GM23338 (cell line): ENCODE results near the gene ZNF780B. TPM values are rescaled to one million over a fixed set of nuclear protein-coding genes. Genes with fewer than 3 reads are reported as not detected.

Experiments used
- ATAC-seq: fragments of 200-7000 bp; cut with Tn5 transposase; 3 replicates; pipeline ENCODE4 v1.9.1; 2020
- DNase-seq: peaks from one replicate; pipeline ENCODE4 v3.0.0-alpha.2; 2015; ENCODE audit warnings: low spot score
- H2AFZ ChIP-seq: fragments of 200-600 bp; sonication (generic); 2 replicates; pipeline ENCODE4 v1.8.0; 2016; ENCODE audit warnings: antibody characterized with exemption, mild to moderate bottlenecking, moderate library complexity
- H3F3A ChIP-seq: fragments of 200-600 bp; sonication (generic); replicated peaks from 2 replicates; pipeline ENCODE4 v1.8.0; 2017; ENCODE audit warnings: antibody characterized with exemption, mixed run types, low read depth
- H3K27ac ChIP-seq: fragments of 200-600 bp; sonication (generic); 2 replicates; pipeline ENCODE4 v1.6.1; 2016; ENCODE audit warnings: low read depth
- H3K27me3 ChIP-seq: fragments of 200-600 bp; sonication (generic); 2 replicates; pipeline ENCODE4 v1.8.0; 2016; ENCODE audit warnings: mild to moderate bottlenecking, mixed run types, moderate library complexity; ENCODE audit not compliant: insufficient read depth
- H3K36me3 ChIP-seq: fragments of 200-600 bp; sonication (generic); 2 replicates; pipeline ENCODE4 v1.8.0; 2016; ENCODE audit warnings: mild to moderate bottlenecking; ENCODE audit not compliant: insufficient read depth
- H3K4me1 ChIP-seq: fragments of 200-600 bp; sonication (generic); 2 replicates; pipeline ENCODE4 v1.8.0; 2016; ENCODE audit warnings: mild to moderate bottlenecking, moderate library complexity; ENCODE audit not compliant: insufficient read depth
- H3K4me2 ChIP-seq: fragments of 200-600 bp; sonication (generic); 2 replicates; pipeline ENCODE4 v1.7.1; 2017; ENCODE audit warnings: mixed run types
- H3K4me3 ChIP-seq: fragments of 200-600 bp; sonication (generic); 2 replicates; pipeline ENCODE4 v1.6.1; 2016; ENCODE audit warnings: mixed run types
- H3K79me2 ChIP-seq: fragments of 200-600 bp; sonication (generic); replicated peaks from 2 replicates; pipeline ENCODE4 v1.8.0; 2017; ENCODE audit warnings: mild to moderate bottlenecking; ENCODE audit not compliant: insufficient read depth
- H3K9me2 ChIP-seq: fragments of 200-600 bp; sonication (generic); 2 replicates; pipeline ENCODE4 v1.8.0; 2017; ENCODE audit not compliant: insufficient read depth
- H4K20me1 ChIP-seq: fragments of 200-600 bp; sonication (generic); replicated peaks from 2 replicates; pipeline ENCODE4 v1.8.0; 2017; ENCODE audit warnings: mild to moderate bottlenecking; ENCODE audit not compliant: insufficient read depth
- H3K27ac Mint-ChIP-seq: 2 replicates; pipeline ENCODE4 v1.8.0; 2020; ENCODE audit warnings: inconsistent platforms, mild to moderate bottlenecking, moderate library complexity, mixed read lengths
- H3K27me3 Mint-ChIP-seq: 3 replicates; pipeline ENCODE4 v1.8.0; 2022; ENCODE audit warnings: low read depth, mild to moderate bottlenecking, moderate library complexity, mixed read lengths, inconsistent platforms; ENCODE audit not compliant: insufficient read depth, poor library complexity
- H3K36me3 Mint-ChIP-seq: 3 replicates; pipeline ENCODE4 v1.8.0; 2021; ENCODE audit warnings: low read depth, mild to moderate bottlenecking, inconsistent platforms, moderate library complexity, mixed read lengths
- H3K4me1 Mint-ChIP-seq: 3 replicates; pipeline ENCODE4 v1.8.0; 2020; ENCODE audit warnings: mild to moderate bottlenecking, inconsistent platforms, mixed read lengths
- H3K4me3 Mint-ChIP-seq: 3 replicates; pipeline ENCODE4 v1.8.0; 2021; ENCODE audit warnings: moderate library complexity, mild to moderate bottlenecking, inconsistent platforms, mixed read lengths
- H3K9me3 Mint-ChIP-seq: 3 replicates; pipeline ENCODE4 v1.8.0; 2020; ENCODE audit warnings: moderate library complexity, mild to moderate bottlenecking, inconsistent platforms, mixed read lengths
- CREB1 ChIP-seq: fragments of 250-450 bp; sonication (Bioruptor Pico); IDR thresholded peaks from 2 replicates; pipeline ENCODE4 v1.5.0; 2020; ENCODE audit warnings: low read depth, mild to moderate bottlenecking, moderate library complexity
- CTCF ChIP-seq, 2 experiments: fragments of 200-600 bp in 1 of 2; sonication (generic) in 1 of 2; conservative IDR thresholded peaks; 2 replicates each; pipeline versions ENCODE4 v1.5.1 to v1.6.1; 2016 to 2017; ENCODE audit warnings: antibody characterized with exemption in 2 of 2, low read depth in 2 of 2, mild to moderate bottlenecking in 2 of 2, moderate library complexity in 1 of 2
- EZH2 ChIP-seq: fragments of 200-600 bp; sonication (generic); IDR thresholded peaks from one replicate; pipeline ENCODE4 v1.8.0; 2017; ENCODE audit warnings: antibody characterized with exemption, mild to moderate bottlenecking, low read depth; ENCODE audit not compliant: unreplicated experiment
- EZH2phosphoT487 ChIP-seq: fragments of 200-600 bp; sonication (generic); IDR thresholded peaks from one replicate; pipeline ENCODE4 v1.8.1; 2018; ENCODE audit warnings: antibody characterized with exemption; ENCODE audit not compliant: unreplicated experiment
- JUNB ChIP-seq: IDR thresholded peaks from one replicate; pipeline ENCODE4 v1.6.1; 2016; ENCODE audit warnings: antibody characterized with exemption; ENCODE audit not compliant: unreplicated experiment
- POLR2AphosphoS5 ChIP-seq: IDR thresholded peaks from 2 replicates; pipeline ENCODE4 v1.6.1; 2016; ENCODE audit warnings: antibody characterized with exemption, low read depth
- STAT1 ChIP-seq: IDR thresholded peaks from one replicate; pipeline ENCODE4 v1.6.1; 2016; ENCODE audit warnings: antibody characterized with exemption; ENCODE audit not compliant: unreplicated experiment
- ZNF114 ChIP-seq: fragments of 250-450 bp; sonication (Bioruptor Pico); IDR thresholded peaks from 2 replicates; pipeline ENCODE4 v1.5.0; 2020; ENCODE audit warnings: mild to moderate bottlenecking, moderate library complexity
- ZNF331 ChIP-seq: fragments of 250-450 bp; sonication (Bioruptor Pico); IDR thresholded peaks from 2 replicates; pipeline ENCODE4 v1.5.0; 2020; ENCODE audit warnings: low read depth, mild to moderate bottlenecking, moderate library complexity
- polyA plus RNA-seq: library from polyadenylated mRNA; unstranded; fragments of >200 nt; fragmentation: Nextera tagmentation; extraction: Ambion mirVana; gene quantifications from 2 replicates; pipeline ENCODE4 v1.2.1, GENCODE V29; 2016
- total RNA-seq: library from RNA; depleted of rRNA; stranded (reverse); fragments of >200 nt; shearing (Covaris generic); gene quantifications from 2 replicates; pipeline ENCODE4 v1.2.3, GENCODE V29; 2014

ZNF780B gene
- total and polyA plus RNA-seq, 2 experiments from 2014 or later = 4.9 to 11.0 TPM

GRCh38 chr19:40104754-40105153, 48.7 kb upstream of the ZNF780B start (continued):
- TF ChIP-seq JUNB (no peak), CTCF (conservative IDR thresholded peaks at IDR 0.05; ENCODE audit: low read depth in 2 of 2) (no peak), POLR2AphosphoS5 (no peak), CREB1 (no peak), STAT1 (no peak)

GRCh38 chr19:40103600-40103999, 47.6 kb upstream of the ZNF780B start:
- Histone ChIP-seq H3K4me3 (no peak overlapping the region), H3K4me2 (no peak overlapping the region), H3K79me2 (no peaks in the 10 kb centered on the region), H3F3A (no peaks in the 10 kb centered on the region), H2AFZ (no peak overlapping the region), H3K36me3 (no peaks in the 10 kb centered on the region), H3K27me3 (no peaks in the 10 kb centered on the region), H4K20me1 (no peaks in the 10 kb centered on the region), H3K4me1 (no peaks in the 10 kb centered on the region), H3K27ac (no peak overlapping the region), H3K9me2 (peaks cover 2% of the 10 kb centered on the region)
- Mint-ChIP-seq H3K36me3 (no peaks in the 10 kb centered on the region), H3K4me3 (no peak overlapping the region), H3K4me1 (no peaks in the 10 kb centered on the region), H3K27me3 (no peaks in the 10 kb centered on the region), H3K27ac (no peak overlapping the region), H3K9me3 (peaks cover 12% of the 10 kb centered on the region)
- ATAC-seq = no peak
- DNase-seq = no peak
- TF ChIP-seq ZNF114 (CRISPR knock-in tag) (no peak), EZH2 (no peak), EZH2phosphoT487 (no peak), STAT1 (no peak)

- no peak overlapping the region for H3K4me3 ChIP-seq
- H3K79me2 ChIP-seq = no peaks in the 10 kb centered on the region
- peaks cover 12% of the 10 kb centered on the region for H3K9me3 Mint-ChIP-seq
- no peak overlapping the region for H3K4me2 ChIP-seq
- DNase-seq = no peak
- ATAC-seq = no peak
- H3K27me3 ChIP-seq = no peaks in the 10 kb centered on the region
- H3K4me3 Mint-ChIP-seq = no peak overlapping the region
- H3K27me3 Mint-ChIP-seq = no peaks in the 10 kb centered on the region
- H3K4me1 ChIP-seq = no peaks in the 10 kb centered on the region
- no peaks in the 10 kb centered on the region for H4K20me1 ChIP-seq
- H2AFZ ChIP-seq = no peak overlapping the region
- no peaks in the 10 kb centered on the region for H3F3A ChIP-seq
- H3K27ac Mint-ChIP-seq = no peak overlapping the region
- no peaks in the 10 kb centered on the region for H3K36me3 Mint-ChIP-seq
- TF ChIP-seq EZH2phosphoT487 (no peak), ZNF331 (CRISPR knock-in tag) (no peak)
- no peaks in the 10 kb centered on the region for H3K4me1 Mint-ChIP-seq
- H3K36me3 ChIP-seq = no peaks in the 10 kb centered on the region
- H3K27ac ChIP-seq = no peak overlapping the region
- H3K9me2 ChIP-seq = peaks cover 2% of the 10 kb centered on the region
Measured at GRCh38 chr19:40101813-40102212, 45.8 kb upstream of the ZNF780B start.
